ENCODE data around the gene LAMA3.

GRCh38 chr18:23933407-23933806 lies 244.2 kb downstream of the LAMA3 start:
- TF ChIP-seq POLR2A (IDR thresholded peaks at IDR 0.05; ENCODE audit: low read depth, low read length) (no peak), PAX5 (IDR thresholded peaks at IDR 0.05; ENCODE audit: insufficient read depth, low read length, severe bottlenecking) (no peak), SPI1 (IDR thresholded peaks at IDR 0.05; ENCODE audit: low read depth, low read length) (no peak), POLR2AphosphoS5 (IDR thresholded peaks at IDR 0.05; ENCODE audit: low read depth, low read length) (no peak), TAF1 (IDR thresholded peaks at IDR 0.05; ENCODE audit: low read depth, low read length) (no peak)

Measured in GM12891 (cell line).